Measurements from ENCODE around the gene ADGRV1.
"Not testable (repeated sequence)": the region's sequence is repeated elsewhere in the genome, so short reads cannot be mapped to it uniquely, and the experiment has no call there.

ADGRV1 gene

GRCh38 chr5:91059409-91059808 lies 500.8 kb downstream of the ADGRV1 start:
- peak overlapping the region; percentile 9 for H3K4me3 Mint-ChIP-seq
- ATAC-seq = peak; percentile 84

DNA sequence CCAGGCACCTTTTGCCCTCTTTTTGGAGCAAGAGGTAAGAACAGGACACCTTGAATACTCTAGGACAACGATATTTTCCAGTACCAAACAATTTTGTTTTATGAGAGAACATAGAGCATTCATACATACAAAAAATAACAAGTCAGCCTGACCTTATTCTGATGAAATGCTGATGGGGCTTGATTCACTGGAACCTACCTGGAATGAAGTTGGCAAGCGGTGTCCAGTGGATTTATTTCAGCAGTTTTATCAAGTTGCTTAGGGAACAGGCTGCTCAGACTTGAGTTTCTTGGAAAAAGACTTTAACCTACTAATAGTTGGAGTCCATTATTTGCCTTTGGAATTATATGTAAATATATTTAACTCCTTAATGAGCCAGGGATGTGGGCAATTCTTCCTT lies 502.5 kb downstream of the ADGRV1 start:
- DNase-seq = no peak
- Mint-ChIP-seq H3K36me3 (ENCODE audit: low read depth) (no peaks in the 10 kb centered on the region), H3K4me3 (no peak overlapping the region), H3K27ac (no peak overlapping the region), H3K4me1 (peaks cover 45% of the 10 kb centered on the region), H3K27me3 (peaks cover 26% of the 10 kb centered on the region), H3K9me3 (peaks cover 9% of the 10 kb centered on the region)
- ATAC-seq = no peak

More at GRCh38 chr5:91059409-91059808, 500.8 kb downstream of the ADGRV1 start:
- H3K4me1 Mint-ChIP-seq = peaks cover 45% of the 10 kb centered on the region
- no peaks in the 10 kb centered on the region for H3K36me3 Mint-ChIP-seq (ENCODE audit: low read depth)
- H3K27me3 Mint-ChIP-seq = peaks cover 22% of the 10 kb centered on the region
- H3K27ac Mint-ChIP-seq = peak overlapping the region; percentile 23
- DNase-seq = no peak
- H3K9me3 Mint-ChIP-seq = peaks cover 9% of the 10 kb centered on the region

DNA sequence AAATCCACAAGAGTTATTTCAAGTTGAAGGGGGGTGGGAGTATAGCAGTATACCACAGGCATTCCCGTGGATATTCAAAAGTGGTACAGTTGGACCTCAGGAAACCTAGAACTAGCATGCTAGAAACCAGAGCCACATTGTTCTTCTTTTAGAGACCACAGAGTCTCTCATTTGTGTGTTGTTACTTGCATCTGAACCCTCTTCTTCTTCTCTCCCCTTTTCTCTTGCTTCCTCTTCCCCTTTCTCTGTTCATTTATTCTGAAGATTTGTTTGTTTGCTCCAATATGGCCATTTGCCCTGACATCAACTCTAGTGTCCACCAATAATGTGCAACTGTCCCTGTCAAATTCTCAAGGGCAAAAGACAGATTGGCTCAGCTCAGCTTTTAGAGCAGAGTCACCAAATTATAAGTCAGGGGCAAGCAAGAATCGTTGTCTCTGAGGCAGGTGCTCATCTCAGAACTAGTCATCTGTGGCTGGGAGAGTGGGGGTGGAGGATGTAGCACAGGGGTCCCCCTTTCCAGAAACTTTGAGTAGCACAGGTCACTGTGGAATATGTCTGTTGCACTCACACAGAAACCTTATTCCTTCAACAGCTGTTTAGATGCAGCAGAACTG lies 503.5 kb downstream of the ADGRV1 start:
- no peak overlapping the region for H3K27ac Mint-ChIP-seq

DNA sequence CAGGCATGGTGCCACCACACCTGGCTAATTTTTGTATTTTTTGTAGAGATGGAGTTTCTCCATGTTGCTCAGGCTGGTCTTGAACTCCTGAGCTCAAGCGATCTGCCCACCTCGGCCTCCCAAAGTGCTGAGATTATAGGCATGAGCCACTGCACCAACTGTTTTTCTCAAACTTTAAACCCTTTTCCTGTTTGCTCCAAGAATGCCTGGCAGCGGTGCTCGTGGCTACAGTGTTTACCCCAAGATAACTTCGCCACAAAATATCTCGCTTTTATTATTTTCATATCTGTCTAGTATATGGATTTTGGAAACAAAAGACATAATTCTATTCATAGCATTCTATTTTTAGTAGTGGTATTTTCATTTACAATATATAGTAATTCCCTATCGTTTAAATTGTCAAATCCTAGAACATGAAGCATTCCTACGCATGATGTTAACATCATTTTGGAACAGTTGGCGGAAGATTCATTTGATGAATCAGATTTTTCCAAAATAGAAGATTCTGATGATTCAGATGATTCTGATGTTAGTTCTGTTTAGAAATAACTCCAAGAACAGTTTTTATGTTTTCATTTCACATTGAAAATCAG lies 504.6 kb downstream of the ADGRV1 start:
- not testable (repeated sequence) for DNase-seq; ATAC-seq; H3K27ac Mint-ChIP-seq; H3K9me3 Mint-ChIP-seq; H3K4me3 Mint-ChIP-seq; H3K36me3 Mint-ChIP-seq (ENCODE audit: low read depth)
- peaks cover 23% of the 10 kb centered on the region for H3K27me3 Mint-ChIP-seq
- peaks cover 44% of the 10 kb centered on the region for H3K4me1 Mint-ChIP-seq

More for the DNA sequence above, 503.5 kb downstream of the ADGRV1 start:
- peaks cover 45% of the 10 kb centered on the region for H3K4me1 Mint-ChIP-seq
- peaks cover 4% of the 10 kb centered on the region for H3K9me3 Mint-ChIP-seq
- peak; percentile 67 for ATAC-seq
- peak; percentile 18 for DNase-seq
- no peak overlapping the region for H3K4me3 Mint-ChIP-seq
- H3K27me3 Mint-ChIP-seq = peaks cover 24% of the 10 kb centered on the region
- H3K36me3 Mint-ChIP-seq (ENCODE audit: low read depth) = no peaks in the 10 kb centered on the region

DNA sequence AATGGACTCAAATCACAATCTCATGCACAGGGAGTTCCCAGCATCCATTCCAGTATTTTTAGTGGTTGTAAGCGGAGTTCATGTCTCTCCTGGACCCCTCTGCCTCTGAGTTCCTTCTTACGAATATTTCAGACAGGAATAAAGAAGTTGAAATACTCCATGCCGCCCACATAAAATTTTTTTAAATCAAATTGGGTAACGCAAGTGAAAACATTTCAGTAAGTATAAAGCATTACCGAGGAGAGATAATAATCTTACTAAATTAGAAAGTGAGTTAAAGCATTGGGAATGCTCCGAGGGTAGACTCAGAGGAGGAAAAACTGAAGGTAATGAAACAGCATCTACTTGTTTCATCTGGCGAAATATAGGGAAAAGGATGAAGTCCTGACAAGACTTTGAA lies 506.9 kb downstream of the ADGRV1 start:
- Mint-ChIP-seq H3K27ac (no peak overlapping the region), H3K36me3 (ENCODE audit: low read depth) (no peaks in the 10 kb centered on the region), H3K4me1 (peaks cover 24% of the 10 kb centered on the region), H3K27me3 (peaks cover 23% of the 10 kb centered on the region), H3K9me3 (no peaks in the 10 kb centered on the region), H3K4me3 (no peak overlapping the region)
- DNase-seq = no peak
- ATAC-seq = no peak

DNA sequence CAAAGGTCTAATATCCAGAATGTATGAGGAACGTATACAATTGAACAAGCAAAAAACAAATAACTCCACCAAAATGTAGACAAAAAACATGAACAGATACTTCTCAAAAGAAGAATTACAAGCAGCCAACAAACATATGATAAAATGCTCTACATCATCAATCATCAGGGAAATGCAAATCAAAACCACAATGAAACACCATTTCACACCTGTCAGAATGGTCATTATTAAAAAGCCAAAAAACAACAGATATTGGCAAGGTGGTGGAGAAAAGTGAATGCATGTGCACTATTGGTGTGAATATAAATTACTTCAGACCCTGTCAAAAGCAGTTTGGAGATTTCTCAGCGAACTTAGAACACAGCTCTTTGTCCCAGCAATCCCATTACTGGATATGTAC lies 510.8 kb downstream of the ADGRV1 start:
- no peaks in the 10 kb centered on the region for H3K9me3 Mint-ChIP-seq
- no peaks in the 10 kb centered on the region for H3K36me3 Mint-ChIP-seq (ENCODE audit: low read depth)
- DNase-seq (no peak), ATAC-seq (no peak)
- H3K4me1 Mint-ChIP-seq = peaks cover 3% of the 10 kb centered on the region
- no peak overlapping the region for H3K27ac Mint-ChIP-seq
- H3K4me3 Mint-ChIP-seq = no peak overlapping the region
- peaks cover 20% of the 10 kb centered on the region for H3K27me3 Mint-ChIP-seq

- Mint-ChIP-seq H3K36me3 (ENCODE audit: low read depth) (no peaks in the 10 kb centered on the region), H3K4me1 (peaks cover 3% of the 10 kb centered on the region), H3K4me3 (no peak overlapping the region), H3K27me3 (peaks cover 10% of the 10 kb centered on the region), H3K9me3 (no peaks in the 10 kb centered on the region), H3K27ac (no peak overlapping the region)
- DNase-seq = no peak
- ATAC-seq = no peak
Observed at GRCh38 chr5:91070761-91071550, 512.4 kb downstream of the ADGRV1 start.

DNA sequence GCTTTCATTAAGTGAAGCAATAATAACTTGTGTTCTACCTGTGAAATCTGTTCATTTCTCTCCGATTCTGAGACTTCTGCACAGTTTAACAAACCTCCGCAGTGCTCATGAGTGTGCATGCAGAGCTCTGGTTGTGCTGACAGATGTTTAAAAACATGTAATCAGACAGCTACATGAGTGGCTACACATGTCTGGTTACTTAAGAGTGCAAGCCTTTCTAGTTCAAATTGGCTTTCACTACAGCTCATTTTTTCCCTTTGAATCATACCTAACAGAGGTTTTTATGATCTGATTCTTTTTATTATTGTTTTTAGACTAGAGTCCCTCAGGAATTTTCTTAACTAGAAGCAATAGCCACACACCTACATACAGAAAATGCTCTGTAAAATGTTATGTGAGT lies 514.3 kb downstream of the ADGRV1 start:
- DNase-seq (no peak), ATAC-seq (no peak)
- H3K4me1 Mint-ChIP-seq = peaks cover 6% of the 10 kb centered on the region
- no peak overlapping the region for H3K4me3 Mint-ChIP-seq
- H3K27me3 Mint-ChIP-seq = peaks cover 5% of the 10 kb centered on the region
- H3K36me3 Mint-ChIP-seq (ENCODE audit: low read depth) = no peaks in the 10 kb centered on the region
- no peaks in the 10 kb centered on the region for H3K9me3 Mint-ChIP-seq
- H3K27ac Mint-ChIP-seq = no peak overlapping the region

DNA sequence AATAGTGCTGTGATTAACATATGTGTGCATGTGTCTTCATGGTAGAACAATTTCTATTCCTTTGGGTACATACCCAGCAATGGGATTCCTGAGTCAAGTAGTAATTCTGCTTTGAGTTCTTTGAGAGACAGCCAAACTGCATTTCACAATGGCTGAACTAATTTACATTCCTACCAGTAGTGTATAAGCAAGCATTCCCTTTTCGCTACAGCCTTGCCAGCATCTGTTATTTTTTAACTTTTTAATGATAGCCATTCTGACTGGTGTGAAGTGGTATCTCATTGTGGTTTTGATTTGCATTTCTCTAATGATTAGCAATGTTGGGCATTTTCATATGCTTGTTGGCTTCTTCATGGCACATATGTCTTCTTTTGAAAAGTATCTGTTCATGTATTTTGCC lies 516.0 kb downstream of the ADGRV1 start:
- Mint-ChIP-seq H3K4me1 (peaks cover 18% of the 10 kb centered on the region), H3K27me3 (peaks cover 5% of the 10 kb centered on the region), H3K4me3 (no peak overlapping the region), H3K36me3 (ENCODE audit: low read depth) (no peaks in the 10 kb centered on the region), H3K27ac (no peak overlapping the region), H3K9me3 (no peaks in the 10 kb centered on the region)
- DNase-seq = no peak
- no peak for ATAC-seq

DNA sequence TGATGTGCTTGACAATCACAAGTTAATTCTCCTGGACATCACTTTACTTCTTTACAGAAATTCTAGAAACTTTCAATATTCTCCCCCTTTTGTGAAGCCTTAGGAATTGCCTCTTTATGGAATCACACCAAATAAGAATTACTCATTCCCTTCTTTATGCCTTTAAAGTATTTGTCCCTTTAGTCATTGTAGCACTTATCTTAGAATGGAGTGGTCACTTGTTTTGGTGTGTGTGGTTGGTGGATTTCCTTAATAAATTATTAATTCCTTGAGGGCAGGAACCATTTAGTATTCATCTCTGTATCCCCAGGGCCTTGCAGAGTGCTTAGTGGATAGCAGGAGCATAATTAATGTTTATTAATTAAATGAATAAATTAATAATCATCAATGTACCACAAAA lies 517.5 kb downstream of the ADGRV1 start:
- DNase-seq (no peak), ATAC-seq (no peak)
- Mint-ChIP-seq H3K36me3 (ENCODE audit: low read depth) (no peaks in the 10 kb centered on the region), H3K9me3 (no peaks in the 10 kb centered on the region), H3K4me3 (no peak overlapping the region), H3K27me3 (peaks cover 5% of the 10 kb centered on the region), H3K27ac (no peak overlapping the region), H3K4me1 (peaks cover 18% of the 10 kb centered on the region)

DNA sequence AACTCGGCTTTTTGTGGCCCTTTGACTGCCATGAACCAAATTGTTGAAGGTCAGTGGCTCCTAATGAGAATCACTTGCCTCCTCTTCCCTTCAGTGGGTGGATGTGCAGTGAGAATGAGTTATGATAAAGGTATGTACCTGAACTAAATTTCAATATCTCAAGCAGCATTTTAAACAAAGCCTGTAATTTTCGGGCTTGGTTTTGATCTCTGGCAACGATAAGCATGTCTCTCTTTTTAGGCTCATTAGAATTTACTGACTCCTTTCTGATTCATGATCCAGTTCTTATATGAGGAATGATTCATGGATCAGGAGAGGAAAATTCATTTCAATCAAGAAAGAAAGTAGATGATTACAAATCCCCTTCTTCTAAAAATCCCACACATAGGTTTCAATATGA lies 519.0 kb downstream of the ADGRV1 start:
- no peak for DNase-seq
- Mint-ChIP-seq H3K27me3 (peaks cover under 1% of the 10 kb centered on the region), H3K9me3 (no peaks in the 10 kb centered on the region), H3K4me1 (peaks cover 18% of the 10 kb centered on the region), H3K4me3 (no peak overlapping the region), H3K27ac (no peak overlapping the region), H3K36me3 (ENCODE audit: low read depth) (no peaks in the 10 kb centered on the region)
- ATAC-seq = no peak

DNA sequence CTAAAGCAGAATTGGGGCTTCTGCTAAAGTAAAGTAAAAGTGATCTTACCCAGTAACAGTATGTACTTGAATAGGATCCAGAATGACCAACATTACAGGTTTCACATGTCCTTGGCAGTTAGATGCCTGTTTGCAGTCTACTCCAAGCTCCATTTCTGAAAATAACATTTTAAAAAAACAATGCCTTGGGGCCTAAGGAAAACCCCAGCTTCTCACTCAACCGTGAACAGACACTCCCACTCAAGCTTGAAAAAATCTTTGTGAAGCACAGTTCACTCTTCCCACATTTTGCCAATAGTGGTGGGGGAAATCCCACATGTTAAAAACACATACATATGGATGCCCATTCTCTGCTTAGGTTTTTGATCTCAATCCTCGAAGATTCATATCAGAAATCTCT lies 520.4 kb downstream of the ADGRV1 start:
- peaks cover 15% of the 10 kb centered on the region for H3K4me1 Mint-ChIP-seq
- H3K9me3 Mint-ChIP-seq = no peaks in the 10 kb centered on the region
- H3K27ac Mint-ChIP-seq = no peak overlapping the region
- DNase-seq (no peak), ATAC-seq (peak; percentile 49)
- H3K36me3 Mint-ChIP-seq (ENCODE audit: low read depth) = no peaks in the 10 kb centered on the region
- H3K4me3 Mint-ChIP-seq = no peak overlapping the region
- no peaks in the 10 kb centered on the region for H3K27me3 Mint-ChIP-seq

DNA sequence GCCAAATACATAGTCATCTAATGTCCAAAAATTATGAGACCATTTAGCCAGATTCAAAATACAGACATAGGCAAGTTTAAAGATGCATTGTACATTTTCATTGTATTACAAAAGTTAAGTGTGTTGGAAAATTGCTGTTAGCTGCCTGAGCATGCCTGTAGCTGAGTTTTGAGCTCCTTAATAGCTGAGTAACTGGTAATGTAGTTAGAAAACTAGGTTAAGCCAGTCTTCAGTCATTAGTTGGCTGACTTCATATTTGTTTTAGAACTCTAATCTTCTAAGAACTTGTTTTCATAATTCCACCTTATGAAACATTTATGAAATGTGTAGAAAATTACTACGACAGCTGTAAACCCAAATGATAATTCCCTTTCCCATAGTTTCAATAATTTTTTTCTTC lies 531.2 kb downstream of the ADGRV1 start:
- ATAC-seq (no peak), DNase-seq (no peak)
- H3K27ac Mint-ChIP-seq = no peak overlapping the region
- H3K27me3 Mint-ChIP-seq = peaks cover 2% of the 10 kb centered on the region
- H3K4me3 Mint-ChIP-seq = no peak overlapping the region
- no peaks in the 10 kb centered on the region for H3K36me3 Mint-ChIP-seq (ENCODE audit: low read depth)
- H3K9me3 Mint-ChIP-seq = no peaks in the 10 kb centered on the region
- no peaks in the 10 kb centered on the region for H3K4me1 Mint-ChIP-seq

DNA sequence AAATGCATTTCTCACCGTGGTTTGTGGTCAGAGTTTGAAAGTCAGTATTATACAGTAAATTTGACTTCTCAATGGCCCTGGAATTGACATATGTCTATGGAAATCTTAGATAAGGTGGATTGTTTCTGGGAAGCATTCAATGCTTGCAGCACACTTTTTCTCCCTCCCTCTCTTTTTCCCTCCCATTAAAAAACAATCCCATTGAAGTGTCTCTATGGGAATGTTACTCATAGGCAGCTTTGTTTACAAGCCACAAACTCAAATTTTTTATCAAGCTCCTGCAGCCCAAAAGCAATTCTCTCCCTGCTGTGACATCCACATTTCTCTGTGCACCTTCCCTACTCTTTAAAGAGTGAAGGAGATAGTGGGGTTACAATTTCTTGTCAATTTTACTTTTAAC lies 532.4 kb downstream of the ADGRV1 start:
- Mint-ChIP-seq H3K4me3 (no peak overlapping the region), H3K4me1 (no peaks in the 10 kb centered on the region), H3K27ac (no peak overlapping the region), H3K9me3 (no peaks in the 10 kb centered on the region), H3K36me3 (ENCODE audit: low read depth) (no peaks in the 10 kb centered on the region), H3K27me3 (peaks cover 2% of the 10 kb centered on the region)
- ATAC-seq (no peak), DNase-seq (no peak)
